Right ventricle myocardium superior (tissue), 1 donor: Measurements from ENCODE around the gene NUP54. TPM values are rescaled to one million over a fixed set of nuclear protein-coding genes. Genes with fewer than 3 reads are reported as not detected.

Experiments used
- ATAC-seq: fragments of 200-7000 bp; cut with Tn5 transposase; one replicate; pipeline ENCODE4 v1.9.1; 2020; ENCODE audit warnings: mild to moderate bottlenecking; ENCODE audit not compliant: poor library complexity
- DNase-seq: peaks from one replicate; pipeline ENCODE4 v3.0.0-alpha.2; 2020
- intact Hi-C: fragments of 100-400 bp; cut with DNase I; formaldehyde crosslinking; loops from one replicate; pipeline ENCODE4 v1.11.2; 2022
- total RNA-seq: library from RNA; stranded (reverse); fragmentation: NEBNext Ultra II Directional; extraction: Animal tissue kit (Norgen Biotek cat#: 25700); gene quantifications from one replicate; pipeline ENCODE4 v1.2.1, GENCODE V29; 2021
- donor health status: DM: no; HTN: yes; CAD: no; lungs with severe emphysema.

NUP54 gene
- total RNA-seq, 1 donor from 2014 or later = 18.2 TPM

- ATAC-seq (peak; percentile 88), DNase-seq (no peak)
- intact Hi-C loops = no loop called here
These were observed 61.0 kb downstream of the NUP54 start for GRCh38 chr4:76087007-76087769.

GRCh38 chr4:76084542-76084941, 63.7 kb downstream of the NUP54 start:
- ATAC-seq = peak; percentile 72
- intact Hi-C loops = no loop called here

GRCh38 chr4:76083386-76083988, 64.7 kb downstream of the NUP54 start:
- intact Hi-C loops = no loop called here
- DNase-seq (no peak), ATAC-seq (no peak)

More at GRCh38 chr4:76084542-76084941, 63.7 kb downstream of the NUP54 start:
- DNase-seq = no peak

- DNase-seq = no peak
- peak; percentile 46 for ATAC-seq
- intact Hi-C loops = no loop called here
These were observed 70.1 kb downstream of the NUP54 start for GRCh38 chr4:76078033-76078613.

- ATAC-seq = no peak
- DNase-seq = no peak
- intact Hi-C loops = no loop called here
These were observed 73.1 kb downstream of the NUP54 start for GRCh38 chr4:76074993-76075600.

- DNase-seq (no peak), ATAC-seq (peak; percentile 91)
- intact Hi-C loops = no loop called here
These were observed 73.7 kb downstream of the NUP54 start, which contains the start of gene ART3 for GRCh38 chr4:76074468-76074867. TSS of gene ART3 (plus strand) at chr4:76074709. CDS start at chr4:76075890, 1,181 bp downstream.

- intact Hi-C loops = no loop called here
- DNase-seq (no peak), ATAC-seq (no peak)
These were observed 75.4 kb downstream of the NUP54 start for GRCh38 chr4:76072760-76073159.

- DNase-seq = peak; percentile 67
These were observed 80.4 kb downstream of the NUP54 start for GRCh38 chr4:76067652-76068286.

GRCh38 chr4:76066546-76066945, 81.7 kb downstream of the NUP54 start:
- DNase-seq (no peak), ATAC-seq (no peak)
- intact Hi-C loops = loop anchor here (2.0 to 10.0 kb wide), 2 partner anchors 72 to 152 kb away; no protein-coding TSS in a partner anchor

More at GRCh38 chr4:76067652-76068286, 80.4 kb downstream of the NUP54 start:
- intact Hi-C loops = loop anchor here (2.0 to 10.0 kb wide), 2 partner anchors 73 to 153 kb away; no protein-coding TSS in a partner anchor
- ATAC-seq = peak; percentile 82

Other genes with a start within 250 kb of the NUP54 start
- not detected for gene PPEF2, start 245.9 kb downstream of the NUP54 start, total RNA-seq
- 7.4 TPM for gene NAAA, start 207.4 kb downstream of the NUP54 start, total RNA-seq
- 16.9 TPM for gene SDAD1, start 157.5 kb downstream of the NUP54 start, total RNA-seq
- gene CXCL9, start 140.9 kb downstream of the NUP54 start, total RNA-seq = 0.32 TPM
- not detected for gene CXCL10, start 124.9 kb downstream of the NUP54 start, total RNA-seq
- not detected for gene CXCL11, start 112.3 kb downstream of the NUP54 start, total RNA-seq
- 164 TPM for gene ART3, start 73.7 kb downstream of the NUP54 start, total RNA-seq
- 96.3 TPM for gene SCARB2, start 65.4 kb upstream of the NUP54 start, total RNA-seq
- 2.0 TPM for gene FAM47E, start 103.3 kb upstream of the NUP54 start, total RNA-seq
- 27.2 TPM for gene STBD1, start 158.3 kb upstream of the NUP54 start, total RNA-seq